Measurements from ENCODE around the gene CKLF.

GRCh38 chr16:66547101-66547989, 5.0 kb upstream of the CKLF start:
- TF ChIP-seq GATA2 (IDR thresholded peaks at IDR 0.05; ENCODE audit: low read depth, low read length) (no peak), GATA3 (IDR thresholded peaks at IDR 0.05; ENCODE audit: low read depth, low read length) (no peak)
